PC-3 (cell line): ENCODE measurements around the gene POU2F1. TPM values are rescaled to one million over a fixed set of nuclear protein-coding genes. Genes with fewer than 3 reads are reported as not detected.

ENCODE experiments used
- ATAC-seq: fragments of 200-7000 bp; cut with Tn5 transposase; 2 replicates; pipeline ENCODE4 v1.9.1; 2020; ENCODE audit warnings: mild to moderate bottlenecking, moderate library complexity
- BruUV-seq: library from RNA; stranded (reverse); fragments of 400-500 nt; replicated peaks from 2 replicates; lab custom pipeline; 2021; lab: Mats Ljungman, UMichigan
- CTCF ChIA-PET: fragments of 300-600 bp; sonication (Branson Sonifier 250); formaldehyde crosslinking; loops from one replicate; lab custom pipeline; 2022; ENCODE audit warnings: antibody characterized with exemption; lab: Charles Lee
- POLR2A ChIA-PET: fragments of 300-600 bp; sonication (Branson Sonifier 250); formaldehyde crosslinking; loops from one replicate; lab custom pipeline; 2022; ENCODE audit warnings: antibody characterized with exemption; ENCODE audit not compliant: unreplicated experiment; lab: Charles Lee
- DNase-seq: peaks from one replicate; pipeline ENCODE4 v3.0.0-alpha.2; 2015
- H2AFZ ChIP-seq: fragments of 300-600 bp; sonication (generic); 2 replicates; pipeline ENCODE4 v1.6.0; 2016; ENCODE audit warnings: antibody characterized with exemption, low read length
- H3F3A ChIP-seq: fragments of 300-600 bp; sonication (generic); one replicate; pipeline ENCODE4 v1.6.0; 2017; ENCODE audit warnings: antibody characterized with exemption, low read length, control low read depth, mild to moderate bottlenecking; ENCODE audit not compliant: unreplicated experiment
- H3K27ac ChIP-seq: fragments of 300-600 bp; sonication (generic); 2 replicates; pipeline ENCODE4 v1.5.1; 2016; ENCODE audit warnings: mild to moderate bottlenecking, low read length
- H3K27me3 ChIP-seq: fragments of 300-600 bp; sonication (generic); 2 replicates; pipeline ENCODE4 v1.6.1; 2016; ENCODE audit warnings: low read length, mixed read lengths
- H3K36me3 ChIP-seq: fragments of 300-600 bp; sonication (generic); 2 replicates; pipeline ENCODE4 v1.6.1; 2016; ENCODE audit warnings: low read depth, mixed run types, low read length, mixed read lengths
- H3K4me1 ChIP-seq: fragments of 300-600 bp; sonication (generic); 2 replicates; pipeline ENCODE4 v1.5.1; 2016; ENCODE audit warnings: low read length; ENCODE audit not compliant: insufficient read depth
- H3K4me2 ChIP-seq: fragments of 300-600 bp; sonication (generic); 2 replicates; pipeline ENCODE4 v1.6.0; 2016; ENCODE audit warnings: low read length
- H3K4me3 ChIP-seq: fragments of 300-600 bp; sonication (generic); 2 replicates; pipeline ENCODE4 v1.5.1; 2016; ENCODE audit warnings: mild to moderate bottlenecking, low read length, mixed read lengths
- H3K79me2 ChIP-seq: fragments of 300-600 bp; sonication (generic); 2 replicates; pipeline ENCODE4 v1.6.1; 2017; ENCODE audit warnings: low read length, mixed read lengths
- H3K9ac ChIP-seq: fragments of 300-600 bp; sonication (generic); 2 replicates; pipeline ENCODE4 v1.6.0; 2016; ENCODE audit warnings: mild to moderate bottlenecking, low read length
- H3K9me2 ChIP-seq: fragments of 300-600 bp; sonication (generic); replicated peaks from 2 replicates; pipeline ENCODE4 v1.6.1; 2016; ENCODE audit warnings: mixed run types, low read length, mixed read lengths
- H3K9me3 ChIP-seq: fragments of 300-600 bp; sonication (generic); 2 replicates; pipeline ENCODE4 v1.6.1; 2016; ENCODE audit warnings: low read length, mixed read lengths
- H4K20me1 ChIP-seq: fragments of 300-600 bp; sonication (generic); 2 replicates; pipeline ENCODE4 v1.6.1; 2016; ENCODE audit warnings: low read length, mixed read lengths
- CTCF ChIP-seq: fragments of 300-600 bp; sonication (generic); conservative IDR thresholded peaks from 2 replicates; pipeline ENCODE4 v1.5.1; 2017; ENCODE audit warnings: antibody characterized with exemption, low read depth, mild to moderate bottlenecking, low read length
- EZH2 ChIP-seq: fragments of 300-600 bp; sonication (generic); IDR thresholded peaks from one replicate; pipeline ENCODE4 v1.6.1; 2017; ENCODE audit warnings: antibody characterized with exemption, mild to moderate bottlenecking, low read length; ENCODE audit not compliant: unreplicated experiment
- EZH2phosphoT487 ChIP-seq: fragments of 300-600 bp; sonication (generic); IDR thresholded peaks from 2 replicates; pipeline ENCODE4 v1.6.1; 2018; ENCODE audit warnings: mild to moderate bottlenecking, antibody characterized with exemption, low read length, borderline replicate concordance
- intact Hi-C: fragments of 100-400 bp; cut with micrococcal nuclease; formaldehyde crosslinking; loops from 2 replicates; pipeline ENCODE4 v1.9.0; 2023
- total RNA-seq: library from RNA; depleted of rRNA; stranded (reverse); fragments of >200 nt; gene quantifications from 2 replicates; pipeline ENCODE4 v1.2.3, GENCODE V29; 2014

The POU2F1 gene
- total RNA-seq, 1 experiment from 2014 or later: 8.7 TPM

- Histone ChIP-seq H3K9me3 (no peaks in the 10 kb centered on the region), H2AFZ (no peak overlapping the region), H3K36me3 (peaks cover 5% of the 10 kb centered on the region), H3K27ac (no peak overlapping the region), H3K9ac (no peak overlapping the region), H3K27me3 (no peaks in the 10 kb centered on the region), H3K9me2 (no peaks in the 10 kb centered on the region), H3K4me1 (no peaks in the 10 kb centered on the region), H3K79me2 (peaks cover 71% of the 10 kb centered on the region), H3K4me3 (no peak overlapping the region), H4K20me1 (no peaks in the 10 kb centered on the region), H3K4me2 (no peak overlapping the region), H3F3A (no peaks in the 10 kb centered on the region)
- no peak for DNase-seq
- intact Hi-C loops: no loop called here
- no peak for TF ChIP-seq EZH2
- no peak for ATAC-seq
- ChIA-PET CTCF (no interaction called here), POLR2A (no interaction called here)
- BruUV-seq: no TSS peak
Observed at GRCh38 chr1:167246971-167247370, 26.3 kb downstream of the POU2F1 start.

GRCh38 chr1:167247754-167248153 lies 27.1 kb downstream of the POU2F1 start:
- Histone ChIP-seq H2AFZ (no peak overlapping the region), H3K9ac (no peak overlapping the region), H3K4me2 (no peak overlapping the region), H3K27ac (no peak overlapping the region), H3F3A (no peaks in the 10 kb centered on the region), H3K4me1 (no peaks in the 10 kb centered on the region), H3K4me3 (no peak overlapping the region), H4K20me1 (no peaks in the 10 kb centered on the region), H3K79me2 (peaks cover 71% of the 10 kb centered on the region), H3K27me3 (no peaks in the 10 kb centered on the region), H3K9me3 (no peaks in the 10 kb centered on the region), H3K36me3 (peaks cover 5% of the 10 kb centered on the region), H3K9me2 (no peaks in the 10 kb centered on the region)
- BruUV-seq: no TSS peak
- TF ChIP-seq EZH2 (no peak), EZH2phosphoT487 (no peak), CTCF (no peak)
- ATAC-seq (no peak), DNase-seq (no peak)
- ChIA-PET POLR2A (no interaction called here), CTCF (no interaction called here)
- intact Hi-C loops: no loop called here

- H4K20me1 ChIP-seq: no peaks in the 10 kb centered on the region
- peaks cover 2% of the 10 kb centered on the region for H3K36me3 ChIP-seq
- H3K27me3 ChIP-seq: no peaks in the 10 kb centered on the region
- H3K27ac ChIP-seq: no peak overlapping the region
- TF ChIP-seq CTCF (no peak), EZH2 (no peak), EZH2phosphoT487 (no peak)
- POLR2A ChIA-PET: no interaction called here
- BruUV-seq: no TSS peak
- no peak overlapping the region for H2AFZ ChIP-seq
- H3K4me3 ChIP-seq: no peak overlapping the region
- no peak for DNase-seq
- H3F3A ChIP-seq: no peaks in the 10 kb centered on the region
- H3K4me2 ChIP-seq: no peak overlapping the region
- no peaks in the 10 kb centered on the region for H3K9me2 ChIP-seq
- H3K79me2 ChIP-seq: peaks cover 72% of the 10 kb centered on the region
- no peak overlapping the region for H3K9ac ChIP-seq
- CTCF ChIA-PET: no interaction called here
- no peaks in the 10 kb centered on the region for H3K9me3 ChIP-seq
- no peak for ATAC-seq
- intact Hi-C loops: no loop called here
- H3K4me1 ChIP-seq: no peaks in the 10 kb centered on the region
Observed at GRCh38 chr1:167248707-167249642, 28.3 kb downstream of the POU2F1 start.
